Activated CD4-positive, alpha-beta T cell treated with anti-CD3 and anti-CD28 coated beads, Interleukin-2, amount 10 ng/mL, durations not matched to agents 7 days and 5 days (primary cell): ENCODE data around the gene CX3CR1. TPM values are rescaled to one million over a fixed set of nuclear protein-coding genes. Genes with fewer than 3 reads are reported as not detected.
A peak's percentile ranks its signal among the peaks of the same experiment; 100 is the strongest.

Experiments
- CTCF ChIA-PET: fragments of 350-600 bp; sonication (Branson Sonifier 250); formaldehyde crosslinking; loops from one replicate; lab custom pipeline; 2021; ENCODE audit warnings: antibody characterized with exemption; lab: Charles Lee
- POLR2A ChIA-PET: fragments of 350-600 bp; sonication (Branson Sonifier 250); formaldehyde crosslinking; loops from one replicate; lab custom pipeline; 2021; ENCODE audit warnings: antibody characterized with exemption; lab: Charles Lee
- DNase-seq: peaks from one replicate; pipeline ENCODE4 v3.0.0-alpha.2; 2020
- H3K27ac Mint-ChIP-seq: one replicate; pipeline ENCODE4 v1.8.0; 2021; ENCODE audit warnings: mild to moderate bottlenecking, moderate library complexity, mixed read lengths
- H3K27me3 Mint-ChIP-seq: one replicate; pipeline ENCODE4 v1.8.0; 2021; ENCODE audit warnings: mixed read lengths
- H3K36me3 Mint-ChIP-seq: one replicate; pipeline ENCODE4 v1.8.0; 2021; ENCODE audit warnings: low read depth, mixed read lengths
- H3K4me1 Mint-ChIP-seq: one replicate; pipeline ENCODE4 v1.8.0; 2021; ENCODE audit warnings: mixed read lengths
- H3K4me3 Mint-ChIP-seq: one replicate; pipeline ENCODE4 v1.8.0; 2021; ENCODE audit warnings: mild to moderate bottlenecking, moderate library complexity, mixed read lengths
- H3K9me3 Mint-ChIP-seq: one replicate; pipeline ENCODE4 v1.8.0; 2021; ENCODE audit warnings: mixed read lengths
- total RNA-seq, 2 experiments: library from RNA; stranded (reverse); gene quantifications; one replicate each; pipeline ENCODE4 v1.2.3, GENCODE V29; 2021

The CX3CR1 gene
- total RNA-seq, 2 experiments from 2014 or later, result 0.60 to 1.5 TPM

- Mint-ChIP-seq H3K4me3 (no peak overlapping the region), H3K27ac (peak overlapping the region; percentile 81), H3K4me1 (peaks cover 54% of the 10 kb centered on the region), H3K36me3 (peaks cover 5% of the 10 kb centered on the region), H3K27me3 (peaks cover 27% of the 10 kb centered on the region), H3K9me3 (peaks cover 3% of the 10 kb centered on the region)
- POLR2A ChIA-PET, result no interaction called here
- DNase-seq, result peak; percentile 82
- CTCF ChIA-PET, result interaction anchor here (0.8 to 1.3 kb wide), 2 partner anchors 31 to 76 kb away, joined by 3 read pairs; no protein-coding TSS in a partner anchor
Measured at GRCh38 chr3:39260957-39261356, 18.9 kb downstream of the CX3CR1 start.

DNA sequence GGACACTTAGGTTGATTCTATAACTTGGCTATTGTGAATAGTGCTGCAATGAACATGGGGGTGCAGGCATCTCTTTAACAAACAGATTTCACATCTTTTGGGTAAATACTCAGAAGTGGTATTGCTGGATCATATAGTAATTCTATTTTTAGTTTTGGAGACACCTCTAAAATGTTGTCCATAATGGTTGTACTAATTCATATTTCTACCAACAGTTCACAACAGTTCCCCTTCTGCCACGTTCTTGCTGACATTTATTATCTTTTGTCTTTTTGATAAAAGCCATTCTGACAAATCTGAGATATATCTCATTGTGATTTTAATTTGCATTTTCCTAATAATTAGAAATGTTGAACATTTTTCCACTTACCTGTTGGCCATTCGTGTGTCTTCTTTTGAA is 19.5 kb downstream of the CX3CR1 start:
- peaks cover 2% of the 10 kb centered on the region for H3K36me3 Mint-ChIP-seq
- H3K27me3 Mint-ChIP-seq, result peaks cover 26% of the 10 kb centered on the region
- no peaks in the 10 kb centered on the region for H3K9me3 Mint-ChIP-seq
- no peak for DNase-seq
- ChIA-PET CTCF (no interaction called here), POLR2A (no interaction called here)
- no peak overlapping the region for H3K4me3 Mint-ChIP-seq
- no peak overlapping the region for H3K27ac Mint-ChIP-seq
- H3K4me1 Mint-ChIP-seq, result peaks cover 55% of the 10 kb centered on the region

GRCh38 chr3:39255503-39256325 is 24.1 kb downstream of the CX3CR1 start:
- no peak for DNase-seq
- H3K36me3 Mint-ChIP-seq, result no peaks in the 10 kb centered on the region
- peaks cover 41% of the 10 kb centered on the region for H3K4me1 Mint-ChIP-seq
- H3K9me3 Mint-ChIP-seq, result no peaks in the 10 kb centered on the region
- POLR2A ChIA-PET, result no interaction called here
- no peak overlapping the region for H3K27ac Mint-ChIP-seq
- H3K4me3 Mint-ChIP-seq, result no peak overlapping the region
- CTCF ChIA-PET, result interaction anchor here (1.0 to 1.1 kb wide), 4 partner anchors 8 to 36 kb away, joined by 3 to 4 read pairs (median 4); no protein-coding TSS in a partner anchor
- peaks cover 18% of the 10 kb centered on the region for H3K27me3 Mint-ChIP-seq

DNA sequence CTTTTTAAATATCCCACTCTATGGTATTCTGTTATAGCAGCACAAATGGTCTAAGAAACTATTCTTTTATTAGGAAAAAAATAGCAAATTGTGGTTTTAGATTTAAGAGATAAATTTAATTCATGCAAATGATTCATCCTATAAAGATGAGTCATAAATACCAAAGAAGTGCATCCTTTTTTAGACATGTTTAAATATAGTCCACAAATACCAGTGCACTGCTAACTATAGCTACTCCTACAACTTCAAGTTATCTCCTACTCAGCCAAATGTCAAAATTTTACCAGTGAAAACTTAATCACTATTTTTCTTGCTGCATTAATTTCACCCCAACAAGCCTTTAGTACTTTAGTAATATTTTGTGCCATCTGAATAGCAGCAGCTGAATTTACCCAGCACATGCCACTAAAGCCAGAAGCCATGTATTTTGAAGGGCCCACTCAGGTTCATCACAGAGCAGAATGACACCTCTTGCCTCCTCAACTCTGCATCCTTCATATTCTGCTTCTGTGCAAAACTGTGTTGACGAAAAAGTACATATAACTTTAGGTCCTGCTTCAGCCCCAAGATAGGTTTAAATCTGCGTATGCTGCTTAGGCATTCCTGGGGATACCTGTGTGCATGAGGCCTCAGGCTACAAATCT is 24.9 kb downstream of the CX3CR1 start:
- peaks cover 35% of the 10 kb centered on the region for H3K4me1 Mint-ChIP-seq
- CTCF ChIA-PET, result interaction anchor here (1.0 to 1.6 kb wide), 5 partner anchors 9 to 37 kb away, joined by 3 to 4 read pairs (median 3); no protein-coding TSS in a partner anchor
- H3K4me3 Mint-ChIP-seq, result no peak overlapping the region
- no peaks in the 10 kb centered on the region for H3K9me3 Mint-ChIP-seq
- POLR2A ChIA-PET, result no interaction called here
- H3K27ac Mint-ChIP-seq, result no peak overlapping the region
- no peak for DNase-seq
- peaks cover 17% of the 10 kb centered on the region for H3K27me3 Mint-ChIP-seq
- no peaks in the 10 kb centered on the region for H3K36me3 Mint-ChIP-seq

DNA sequence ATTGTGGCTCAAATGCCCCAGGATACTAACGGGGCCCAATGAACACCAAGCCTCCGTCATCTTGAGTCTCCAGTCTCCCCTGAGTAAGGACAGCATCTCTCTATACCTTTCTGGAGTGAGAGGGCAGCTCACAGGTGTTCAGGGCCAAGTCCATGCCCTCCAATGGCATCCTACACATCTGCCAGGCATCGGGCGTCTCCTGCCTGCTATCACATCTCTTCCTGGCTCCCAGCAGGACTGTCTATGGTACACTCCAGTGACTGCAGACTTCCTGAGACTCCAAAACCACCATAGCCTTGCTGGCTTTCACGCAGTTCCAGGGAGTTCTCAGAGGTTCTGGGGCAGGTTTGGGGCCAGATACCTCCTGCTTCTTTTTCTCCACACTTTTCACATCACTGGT is 28.3 kb downstream of the CX3CR1 start:
- peaks cover 12% of the 10 kb centered on the region for H3K4me1 Mint-ChIP-seq
- ChIA-PET POLR2A (no interaction called here), CTCF (interaction anchor here (0.9 kb wide), 1 partner anchor 29 kb away, joined by 4 read pairs; no protein-coding TSS in a partner anchor)

GRCh38 chr3:39250116-39250747 is 29.6 kb downstream of the CX3CR1 start:
- ChIA-PET CTCF (interaction anchor here (1.4 to 1.7 kb wide), 4 partner anchors 8 to 61 kb away, joined by 3 to 7 read pairs (median 4); no protein-coding TSS in a partner anchor), POLR2A (no interaction called here)
- Mint-ChIP-seq H3K9me3 (no peaks in the 10 kb centered on the region), H3K27me3 (peaks cover 19% of the 10 kb centered on the region), H3K4me1 (peaks cover 5% of the 10 kb centered on the region), H3K36me3 (no peaks in the 10 kb centered on the region), H3K27ac (no peak overlapping the region), H3K4me3 (no peak overlapping the region)
- no peak for DNase-seq

More for the DNA sequence above, 28.3 kb downstream of the CX3CR1 start:
- H3K9me3 Mint-ChIP-seq, result no peaks in the 10 kb centered on the region
- no peak overlapping the region for H3K4me3 Mint-ChIP-seq
- DNase-seq, result no peak
- peaks cover 14% of the 10 kb centered on the region for H3K27me3 Mint-ChIP-seq
- no peak overlapping the region for H3K27ac Mint-ChIP-seq
- no peaks in the 10 kb centered on the region for H3K36me3 Mint-ChIP-seq

GRCh38 chr3:39249453-39250115 is 30.3 kb downstream of the CX3CR1 start:
- no peaks in the 10 kb centered on the region for H3K4me1 Mint-ChIP-seq
- DNase-seq, result no peak
- no peaks in the 10 kb centered on the region for H3K9me3 Mint-ChIP-seq
- no peak overlapping the region for H3K27ac Mint-ChIP-seq
- ChIA-PET CTCF (interaction anchor here (1.4 to 1.7 kb wide), 4 partner anchors 9 to 60 kb away, joined by 3 to 7 read pairs (median 4); no protein-coding TSS in a partner anchor), POLR2A (no interaction called here)
- peaks cover 23% of the 10 kb centered on the region for H3K27me3 Mint-ChIP-seq
- no peaks in the 10 kb centered on the region for H3K36me3 Mint-ChIP-seq
- H3K4me3 Mint-ChIP-seq, result no peak overlapping the region

DNA sequence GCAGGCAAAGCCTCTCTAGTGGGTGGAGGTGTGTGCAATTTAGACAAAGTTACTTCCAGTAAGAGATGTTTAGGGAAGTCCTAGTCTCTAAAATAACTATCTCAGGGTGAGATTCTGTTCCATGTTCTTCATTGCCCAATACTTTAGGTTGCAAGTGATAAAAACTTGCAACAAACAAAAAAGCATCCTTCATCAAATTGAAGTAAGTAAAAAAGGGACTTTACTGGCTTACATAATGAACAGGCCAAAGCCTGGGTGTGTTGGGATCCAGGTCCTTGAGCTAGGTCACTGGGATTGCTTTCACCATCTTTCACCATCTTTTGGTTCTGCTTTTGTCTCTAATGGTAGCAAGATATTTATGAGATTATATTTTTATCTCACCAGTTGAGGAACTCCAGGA is 38.3 kb downstream of the CX3CR1 start:
- no peak overlapping the region for H3K27ac Mint-ChIP-seq
- H3K27me3 Mint-ChIP-seq, result peaks cover 53% of the 10 kb centered on the region
- POLR2A ChIA-PET, result no interaction called here
- no peak overlapping the region for H3K4me3 Mint-ChIP-seq
- CTCF ChIA-PET, result interaction anchor here (1.2 to 1.6 kb wide), 2 partner anchors 8 to 21 kb away, joined by 3 to 4 read pairs; no protein-coding TSS in a partner anchor
- DNase-seq, result no peak
- H3K4me1 Mint-ChIP-seq, result no peaks in the 10 kb centered on the region
- H3K36me3 Mint-ChIP-seq, result no peaks in the 10 kb centered on the region
- H3K9me3 Mint-ChIP-seq, result no peaks in the 10 kb centered on the region

DNA sequence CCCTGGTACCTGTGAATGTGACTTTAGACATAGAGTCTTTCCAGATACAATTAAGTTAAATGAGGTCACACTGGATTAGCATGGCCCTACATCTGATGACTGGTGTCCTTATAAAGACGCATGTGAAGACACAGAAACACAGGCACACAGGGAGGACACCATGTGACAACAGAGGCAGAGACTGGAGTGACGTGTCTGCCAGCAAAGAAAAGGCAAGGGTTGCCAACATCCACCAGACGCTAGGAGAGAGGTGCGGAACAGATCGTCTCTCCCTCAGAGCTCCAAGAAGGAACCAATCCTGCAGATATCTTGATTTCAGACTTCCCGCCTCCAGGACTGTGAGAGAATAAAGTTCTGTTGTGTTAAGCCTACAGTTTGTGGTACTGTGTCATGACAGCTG is 42.8 kb downstream of the CX3CR1 start:
- POLR2A ChIA-PET, result no interaction called here

DNA sequence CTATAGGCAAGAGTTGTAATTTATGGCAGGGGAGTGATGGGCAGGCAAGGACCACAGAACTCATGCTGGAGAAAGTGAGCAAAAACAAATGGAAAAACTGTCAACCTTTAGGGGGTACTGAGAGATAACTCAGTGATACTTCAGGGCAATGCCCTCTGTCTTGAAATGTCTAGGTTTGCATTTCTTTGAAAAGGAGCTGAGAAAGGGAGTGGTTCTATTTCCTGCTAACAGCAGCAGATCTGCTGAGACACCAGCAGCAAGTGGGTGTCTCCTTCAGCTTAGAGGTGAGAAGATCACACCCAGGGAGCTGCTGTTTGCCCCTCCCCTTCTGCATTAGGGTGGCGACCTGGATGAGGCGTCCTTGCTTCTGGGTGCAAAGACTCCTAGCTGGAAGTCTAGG is 45.2 kb downstream of the CX3CR1 start:
- Mint-ChIP-seq H3K4me1 (peaks cover 33% of the 10 kb centered on the region), H3K9me3 (peaks cover 3% of the 10 kb centered on the region), H3K36me3 (peaks cover 4% of the 10 kb centered on the region), H3K4me3 (peak overlapping the region; percentile 50), H3K27me3 (peaks cover 65% of the 10 kb centered on the region), H3K27ac (peak overlapping the region; percentile 89)
- CTCF ChIA-PET, result interaction anchor here (1.5 to 1.9 kb wide), 2 partner anchors 10 to 54 kb away, joined by 5 to 7 read pairs; no protein-coding TSS in a partner anchor
- DNase-seq, result peak; percentile 59
- POLR2A ChIA-PET, result interaction anchor here (0.6 to 0.7 kb wide), 2 partner anchors 14 to 235 kb away, joined by 3 read pairs; no protein-coding TSS in a partner anchor

More for the DNA sequence above, 42.8 kb downstream of the CX3CR1 start:
- H3K36me3 Mint-ChIP-seq, result peaks cover 4% of the 10 kb centered on the region
- CTCF ChIA-PET, result no interaction called here
- peaks cover 26% of the 10 kb centered on the region for H3K4me1 Mint-ChIP-seq
- H3K9me3 Mint-ChIP-seq, result peaks cover 3% of the 10 kb centered on the region
- no peak for DNase-seq
- no peak overlapping the region for H3K4me3 Mint-ChIP-seq
- peaks cover 52% of the 10 kb centered on the region for H3K27me3 Mint-ChIP-seq
- no peak overlapping the region for H3K27ac Mint-ChIP-seq

- peaks cover 33% of the 10 kb centered on the region for H3K4me1 Mint-ChIP-seq
- no peak overlapping the region for H3K27ac Mint-ChIP-seq
- H3K4me3 Mint-ChIP-seq, result no peak overlapping the region
- peaks cover 4% of the 10 kb centered on the region for H3K36me3 Mint-ChIP-seq
- no peak for DNase-seq
- ChIA-PET POLR2A (no interaction called here), CTCF (interaction anchor here (0.6 kb wide), 1 partner anchor 9 kb away, joined by 3 read pairs; no protein-coding TSS in a partner anchor)
- peaks cover 3% of the 10 kb centered on the region for H3K9me3 Mint-ChIP-seq
- peaks cover 54% of the 10 kb centered on the region for H3K27me3 Mint-ChIP-seq
Measured at GRCh38 chr3:39232859-39233258, 47.0 kb downstream of the CX3CR1 start.

GRCh38 chr3:39230453-39230852 is 49.4 kb downstream of the CX3CR1 start:
- Mint-ChIP-seq H3K4me1 (peaks cover 37% of the 10 kb centered on the region), H3K4me3 (no peak overlapping the region), H3K27me3 (peaks cover 49% of the 10 kb centered on the region), H3K27ac (no peak overlapping the region), H3K9me3 (peaks cover 3% of the 10 kb centered on the region), H3K36me3 (peaks cover 3% of the 10 kb centered on the region)
- ChIA-PET CTCF (interaction anchor here (1.1 kb wide), 1 partner anchor 15 kb away, joined by 3 read pairs; no protein-coding TSS in a partner anchor), POLR2A (no interaction called here)
- no peak for DNase-seq
